NB4 (cell line): ENCODE results near the gene NAT16.

Source experiments
- TF ChIP-seq, protein P1 (sequence below): IDR thresholded peaks from 2 replicates; pipeline ENCODE4 v1.6.1; 2011; ENCODE audit warnings: low read depth, low read length
- TF ChIP-seq, protein P2 (sequence below): IDR thresholded peaks from one replicate; pipeline ENCODE4 v1.5.1; 2012; ENCODE audit warnings: low read depth, low read length

DNA sequence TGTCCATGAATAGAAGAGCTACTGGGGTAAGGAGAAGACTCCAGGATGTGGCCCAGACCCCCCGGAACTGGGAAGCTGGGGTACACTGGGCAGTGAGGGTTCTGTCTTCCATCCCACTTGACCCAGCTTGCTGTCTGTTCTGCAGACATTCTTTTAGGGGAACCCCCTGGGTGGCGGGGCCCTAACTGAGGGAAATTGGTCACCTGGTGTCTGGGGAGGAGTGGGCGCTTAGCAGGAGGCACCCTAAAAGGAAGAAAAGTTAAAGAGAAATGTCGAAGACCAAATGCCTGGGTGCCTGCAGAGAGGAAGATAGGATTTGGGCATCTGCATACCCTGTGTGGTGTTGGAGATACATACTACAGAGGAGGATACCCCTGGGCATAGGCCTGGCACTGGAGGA lies 24.8 kb downstream of the NAT16 start:
- TF ChIP-seq, protein P1, sequence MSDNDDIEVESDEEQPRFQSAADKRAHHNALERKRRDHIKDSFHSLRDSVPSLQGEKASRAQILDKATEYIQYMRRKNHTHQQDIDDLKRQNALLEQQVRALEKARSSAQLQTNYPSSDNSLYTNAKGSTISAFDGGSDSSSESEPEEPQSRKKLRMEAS = no peak
- TF ChIP-seq, protein P2, sequence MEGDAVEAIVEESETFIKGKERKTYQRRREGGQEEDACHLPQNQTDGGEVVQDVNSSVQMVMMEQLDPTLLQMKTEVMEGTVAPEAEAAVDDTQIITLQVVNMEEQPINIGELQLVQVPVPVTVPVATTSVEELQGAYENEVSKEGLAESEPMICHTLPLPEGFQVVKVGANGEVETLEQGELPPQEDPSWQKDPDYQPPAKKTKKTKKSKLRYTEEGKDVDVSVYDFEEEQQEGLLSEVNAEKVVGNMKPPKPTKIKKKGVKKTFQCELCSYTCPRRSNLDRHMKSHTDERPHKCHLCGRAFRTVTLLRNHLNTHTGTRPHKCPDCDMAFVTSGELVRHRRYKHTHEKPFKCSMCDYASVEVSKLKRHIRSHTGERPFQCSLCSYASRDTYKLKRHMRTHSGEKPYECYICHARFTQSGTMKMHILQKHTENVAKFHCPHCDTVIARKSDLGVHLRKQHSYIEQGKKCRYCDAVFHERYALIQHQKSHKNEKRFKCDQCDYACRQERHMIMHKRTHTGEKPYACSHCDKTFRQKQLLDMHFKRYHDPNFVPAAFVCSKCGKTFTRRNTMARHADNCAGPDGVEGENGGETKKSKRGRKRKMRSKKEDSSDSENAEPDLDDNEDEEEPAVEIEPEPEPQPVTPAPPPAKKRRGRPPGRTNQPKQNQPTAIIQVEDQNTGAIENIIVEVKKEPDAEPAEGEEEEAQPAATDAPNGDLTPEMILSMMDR = no peak
